ENCODE results near the gene KCNH5.

KCNH5 gene

DNA sequence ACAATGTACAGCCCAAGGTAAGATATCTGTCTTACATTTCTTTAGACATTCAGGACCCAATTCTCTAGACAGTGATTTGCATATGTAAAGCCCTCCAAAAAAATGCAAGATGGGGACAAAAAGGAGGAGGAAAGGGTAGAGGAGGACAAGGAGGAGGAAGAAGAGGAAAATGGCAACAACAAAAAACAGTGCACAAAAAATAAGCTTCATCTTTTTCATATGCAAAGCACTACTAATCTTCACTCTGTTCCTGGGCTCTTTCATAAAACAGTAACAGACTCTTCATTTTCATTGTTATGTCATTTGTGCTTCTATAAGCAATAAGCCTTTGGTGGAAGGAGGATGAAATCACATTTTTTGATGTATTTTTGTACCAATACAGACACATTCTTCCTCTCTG, 61.4 kb downstream of the KCNH5 start:
- DNase-seq, result no peak

DNA sequence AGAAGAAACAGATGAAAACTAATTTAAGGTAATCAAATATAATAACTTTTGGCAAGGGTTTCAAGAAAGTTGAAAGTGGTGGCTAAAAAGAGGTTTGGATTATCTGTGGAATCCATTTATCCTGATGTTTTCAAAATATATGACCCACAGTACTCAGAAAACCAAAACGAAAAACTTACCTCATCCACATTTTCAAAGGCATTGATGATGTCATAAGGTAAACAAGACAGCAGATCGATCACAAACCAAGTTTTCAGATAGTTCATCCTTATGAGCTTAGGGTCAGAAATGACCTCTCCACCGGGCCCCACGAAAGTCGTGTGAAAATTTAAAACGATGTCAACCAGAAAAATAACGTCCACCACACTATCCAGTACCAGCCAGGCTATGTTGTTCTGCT, 64.6 kb downstream of the KCNH5 start:
- no peak for DNase-seq

DNA sequence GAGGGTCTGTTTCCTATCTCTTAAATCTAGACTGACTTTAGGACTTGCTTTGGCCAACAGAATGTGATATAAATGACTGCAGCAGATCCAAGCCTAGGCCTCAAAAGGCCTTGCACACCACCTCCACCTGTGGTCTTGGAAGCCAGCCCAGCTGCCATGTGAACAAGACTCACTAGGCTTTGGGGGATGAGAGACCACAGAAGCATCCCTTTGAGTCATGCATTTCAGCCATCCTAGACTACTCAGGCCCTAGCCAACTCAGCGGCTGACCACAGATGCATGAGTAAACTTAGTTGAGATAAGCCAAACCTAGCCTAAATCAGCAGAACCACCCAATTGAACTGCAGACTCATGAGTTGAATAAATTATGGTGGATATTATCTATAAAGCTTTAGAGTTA, 87.7 kb downstream of the KCNH5 start:
- DNase-seq, result no peak

DNA sequence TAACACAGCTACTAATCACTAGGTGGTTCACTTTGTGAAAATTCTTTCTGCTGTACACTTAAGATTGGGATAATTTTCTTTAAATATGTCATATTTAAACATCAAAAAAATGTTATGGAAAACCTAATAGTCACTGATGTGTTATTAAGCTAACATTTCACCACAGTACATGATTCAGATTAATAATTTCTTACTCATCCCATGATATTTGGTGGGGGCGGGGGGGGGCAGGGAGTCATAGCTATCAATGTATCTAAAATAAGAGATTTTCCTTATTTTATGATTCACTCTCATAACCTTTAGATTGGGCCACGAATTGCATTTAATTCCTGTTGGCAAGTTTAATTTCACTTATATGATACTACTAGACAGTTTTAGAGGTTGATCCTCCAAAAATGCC, 88.8 kb downstream of the KCNH5 start:
- no peak for DNase-seq

DNA sequence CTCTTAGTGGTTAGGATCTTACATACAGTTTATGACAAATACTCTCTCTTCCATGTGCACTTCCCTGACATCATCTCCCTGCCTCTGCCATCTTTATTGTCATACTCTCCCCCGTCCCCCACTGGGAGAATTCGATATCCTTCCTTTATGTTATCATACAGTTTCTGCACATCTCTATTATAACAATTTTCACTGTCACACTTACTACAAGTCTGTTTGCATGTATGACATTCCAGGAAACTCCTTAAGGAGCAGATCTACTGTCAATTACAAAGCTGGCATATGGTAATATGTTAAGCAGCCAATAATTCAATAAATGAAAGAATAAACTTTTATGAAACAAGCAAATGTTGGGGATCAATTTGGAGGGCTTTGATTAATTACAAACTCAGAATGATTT, 91.1 kb downstream of the KCNH5 start:
- DNase-seq, result no peak

DNA sequence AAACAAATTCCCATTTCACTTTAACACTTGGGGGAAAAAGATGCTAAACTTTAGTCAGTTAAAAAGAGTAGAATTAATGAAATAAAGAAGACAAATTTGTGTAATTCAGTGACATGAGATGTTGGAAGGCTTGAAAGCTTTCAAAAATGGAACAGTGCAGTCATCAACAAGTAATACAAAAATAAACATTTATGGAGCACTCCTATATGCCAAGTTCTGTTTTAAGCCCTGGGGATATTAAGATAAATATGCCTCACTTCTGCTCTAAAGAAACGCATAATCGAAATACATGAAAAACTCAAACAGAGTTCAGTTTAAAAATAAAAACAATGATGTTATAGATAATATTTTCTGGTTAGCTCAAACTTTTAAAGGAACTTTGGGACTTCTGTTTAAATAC, 93.0 kb downstream of the KCNH5 start:
- no peak for DNase-seq

DNA sequence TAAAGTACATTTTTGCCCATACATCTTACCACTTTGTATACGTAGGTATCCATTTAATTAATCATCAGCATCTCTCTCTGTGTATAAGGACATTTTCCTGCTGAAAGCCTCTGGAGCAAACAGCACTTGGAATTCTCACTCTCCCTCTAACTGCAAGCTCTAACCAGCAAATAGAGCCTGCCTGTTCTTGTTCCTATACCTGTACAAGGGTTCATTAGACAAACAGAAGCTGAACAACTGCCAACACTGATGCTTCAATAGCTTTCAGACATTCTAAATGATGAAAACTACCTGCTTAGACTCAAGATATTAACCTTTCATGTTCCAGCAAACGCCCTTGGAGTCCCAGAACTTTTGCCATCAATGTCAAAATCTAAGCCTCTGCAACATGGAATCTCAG, 98.0 kb downstream of the KCNH5 start:
- no peak for DNase-seq

DNA sequence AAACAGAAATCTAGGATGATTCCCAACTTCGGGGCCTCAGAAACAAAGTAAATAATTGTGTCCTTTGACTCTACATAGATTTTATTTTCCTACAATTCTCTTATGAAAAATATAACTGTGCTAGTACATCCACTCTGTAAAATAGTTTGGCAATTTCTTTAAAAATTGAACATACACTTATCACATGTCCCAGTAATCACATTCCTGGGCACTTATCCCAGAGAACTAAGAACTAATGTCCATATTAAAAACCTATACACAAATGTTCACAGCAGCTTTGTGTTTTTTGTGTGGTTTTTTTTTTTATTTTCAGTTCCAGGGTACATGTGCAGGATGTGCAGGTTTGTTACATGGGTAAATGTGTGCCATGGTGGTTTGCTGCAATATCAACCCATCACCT, 99.0 kb downstream of the KCNH5 start:
- no peak for DNase-seq

DNA sequence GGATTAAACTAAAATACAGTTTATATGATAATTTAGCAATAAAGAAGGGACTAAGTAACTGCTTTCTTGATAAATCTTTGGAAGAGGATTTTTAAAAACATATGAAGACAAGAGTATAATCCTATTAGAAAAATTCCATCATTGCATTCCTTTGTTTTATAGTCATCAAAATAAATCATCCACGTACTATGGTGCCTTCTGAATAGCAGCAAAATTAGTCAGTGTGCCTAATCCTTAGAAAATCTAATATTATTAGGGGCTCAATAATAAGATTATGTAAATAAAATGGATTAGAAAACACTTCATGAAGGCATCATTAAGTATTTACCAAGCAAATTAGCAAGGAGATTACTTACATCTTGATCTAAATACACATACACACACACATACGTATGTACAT, 102.1 kb downstream of the KCNH5 start:
- DNase-seq, result no peak

DNA sequence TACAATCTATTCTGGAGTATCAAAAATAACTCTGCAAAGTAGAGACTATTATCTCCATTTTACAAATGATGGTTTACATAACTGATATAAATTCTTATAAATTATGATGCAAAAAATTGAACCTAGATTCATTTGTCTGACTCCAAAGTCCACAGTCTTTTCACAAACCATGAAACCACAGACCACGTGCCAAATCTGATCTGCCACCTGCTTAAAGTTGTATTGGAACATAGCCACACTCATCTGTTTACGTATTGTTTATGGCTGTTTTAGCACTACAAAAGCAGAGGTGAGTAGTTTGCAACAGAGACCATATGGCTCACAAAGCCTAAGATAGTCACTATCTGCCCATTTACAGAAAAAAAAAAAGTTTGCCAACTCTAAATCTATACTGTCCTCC, 105.3 kb downstream of the KCNH5 start:
- DNase-seq, result no peak

DNA sequence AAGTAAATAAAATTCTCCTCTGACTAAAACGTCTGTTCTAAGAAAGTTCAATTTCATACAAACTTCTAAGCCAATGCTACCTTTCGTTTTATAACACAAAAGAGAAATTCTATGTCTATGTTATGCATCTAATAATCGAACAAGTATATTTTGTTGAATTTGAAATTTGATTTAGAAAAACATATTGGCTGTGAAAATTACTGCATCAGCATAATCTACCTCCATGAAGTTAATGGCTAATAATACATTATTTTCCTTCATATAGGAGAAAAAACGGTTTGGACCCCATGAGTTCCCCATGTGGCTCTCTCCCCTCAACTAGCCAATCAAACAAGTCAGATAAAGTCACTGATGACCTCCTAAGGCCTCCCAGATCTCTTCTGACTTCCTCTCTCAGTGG, 106.5 kb downstream of the KCNH5 start:
- DNase-seq, result no peak

DNA sequence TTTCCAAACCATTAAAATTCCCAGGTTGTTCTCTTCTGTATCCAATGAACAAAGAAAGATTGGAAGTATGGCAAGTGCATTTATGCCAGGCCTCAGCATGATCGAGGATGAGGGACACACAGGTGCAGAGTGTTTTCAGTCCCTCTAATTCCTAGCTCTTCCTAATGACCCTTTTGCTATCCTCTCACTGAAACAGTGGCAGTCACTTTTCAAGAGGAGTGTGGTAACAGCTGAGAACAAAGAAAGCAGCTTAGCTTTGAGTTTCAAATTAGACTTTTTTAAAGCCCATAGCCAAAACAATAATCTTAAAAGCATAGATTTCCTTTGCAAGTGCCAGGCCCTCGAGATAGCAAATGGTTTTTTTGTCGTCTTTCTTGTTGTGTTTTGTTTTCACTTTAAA, 110.8 kb downstream of the KCNH5 start:
- DNase-seq, result no peak

DNA sequence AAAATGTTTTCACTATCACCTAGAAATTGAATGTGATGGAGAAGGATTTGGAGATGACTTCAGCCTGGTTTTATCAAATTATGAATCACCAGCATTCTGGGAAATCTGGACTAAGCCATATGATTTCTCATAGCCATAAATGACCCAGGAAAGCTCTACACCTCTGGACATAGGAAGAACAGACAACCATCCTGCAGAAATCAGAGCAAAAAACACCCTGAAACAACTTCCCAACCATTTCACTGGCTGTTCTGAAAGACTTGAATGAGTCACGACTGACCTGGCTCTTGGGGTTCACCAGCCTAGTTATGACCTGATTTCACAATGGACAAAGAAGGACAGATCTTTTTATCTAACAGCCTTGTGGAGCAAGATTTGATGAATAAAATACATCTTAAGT, 123.8 kb downstream of the KCNH5 start:
- DNase-seq, result no peak

DNA sequence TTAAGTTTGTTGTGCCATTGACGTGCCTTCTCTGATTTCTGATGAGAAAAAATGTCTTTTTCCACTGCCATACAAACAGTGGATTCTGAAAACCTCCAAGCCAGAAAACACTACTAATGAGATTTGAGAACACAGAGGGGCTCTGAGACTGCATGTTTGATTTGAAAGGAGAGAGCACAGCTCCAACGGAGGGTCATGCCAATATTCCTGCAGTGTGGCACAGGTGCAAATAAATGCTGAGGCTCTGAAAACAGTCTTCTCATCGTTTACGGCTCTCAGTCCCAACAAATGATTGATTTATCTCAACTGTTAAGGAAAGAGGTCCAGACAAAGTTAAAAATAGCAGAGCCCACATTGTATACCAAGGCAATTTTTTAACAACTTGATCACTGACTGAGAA, 128.7 kb downstream of the KCNH5 start:
- DNase-seq, result no peak

DNA sequence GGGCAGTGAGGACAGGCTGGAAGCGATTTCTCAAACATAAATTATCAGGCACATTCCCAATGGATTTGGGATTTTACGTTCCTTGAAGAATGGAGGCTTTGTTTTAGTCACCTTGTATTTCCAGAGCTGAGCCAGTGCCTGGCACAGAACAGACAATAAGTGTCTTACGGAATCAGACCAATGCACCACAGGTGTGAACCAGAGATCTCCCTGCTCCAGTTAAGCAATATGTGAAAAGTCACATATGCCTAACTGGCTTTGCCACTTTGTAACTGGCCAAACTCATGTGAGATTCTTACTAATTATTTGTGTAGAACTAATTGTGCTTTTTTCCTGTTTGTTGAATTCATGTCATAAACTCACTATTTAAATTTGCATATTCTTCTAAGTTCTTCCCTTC, 130.4 kb downstream of the KCNH5 start:
- DNase-seq, result no peak

DNA sequence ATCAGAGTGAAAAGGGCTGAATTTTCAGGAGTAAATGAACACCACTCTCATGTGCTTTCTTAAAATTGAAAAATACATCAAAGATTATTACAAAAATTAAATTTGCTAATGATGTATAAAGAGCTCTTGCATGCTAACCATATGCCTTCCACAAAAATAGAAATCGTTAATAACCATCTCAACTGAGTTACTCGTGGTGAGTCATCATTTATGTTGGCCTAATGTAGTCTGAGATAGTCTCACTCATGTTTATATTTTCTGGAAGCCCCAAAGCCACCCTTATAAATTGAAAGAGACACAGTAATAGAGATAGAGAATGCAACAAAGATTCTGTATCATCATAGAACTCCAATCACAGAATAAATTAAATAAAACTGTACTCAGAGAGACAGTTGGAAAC, 131.2 kb downstream of the KCNH5 start:
- DNase-seq, result no peak

DNA sequence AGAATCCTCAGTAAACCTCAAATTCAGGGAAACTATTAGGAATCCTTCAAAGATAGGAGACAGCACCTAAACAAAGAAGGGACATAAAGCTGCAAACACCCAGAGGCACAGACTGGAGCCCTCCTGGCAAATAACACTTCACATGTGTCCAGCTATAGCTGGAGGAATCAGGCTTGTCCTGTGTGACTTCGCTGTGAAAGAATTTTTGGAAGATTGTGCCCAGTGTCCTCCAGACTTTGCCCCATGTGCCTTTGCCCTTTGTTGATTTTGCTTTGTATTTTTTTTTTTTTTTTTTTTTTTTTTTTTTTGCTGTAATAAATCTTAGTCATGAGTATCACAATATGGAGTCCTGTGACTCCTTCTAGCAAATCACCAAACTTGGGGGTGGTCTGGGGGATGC, 136.8 kb downstream of the KCNH5 start:
- DNase-seq, result no peak

DNA sequence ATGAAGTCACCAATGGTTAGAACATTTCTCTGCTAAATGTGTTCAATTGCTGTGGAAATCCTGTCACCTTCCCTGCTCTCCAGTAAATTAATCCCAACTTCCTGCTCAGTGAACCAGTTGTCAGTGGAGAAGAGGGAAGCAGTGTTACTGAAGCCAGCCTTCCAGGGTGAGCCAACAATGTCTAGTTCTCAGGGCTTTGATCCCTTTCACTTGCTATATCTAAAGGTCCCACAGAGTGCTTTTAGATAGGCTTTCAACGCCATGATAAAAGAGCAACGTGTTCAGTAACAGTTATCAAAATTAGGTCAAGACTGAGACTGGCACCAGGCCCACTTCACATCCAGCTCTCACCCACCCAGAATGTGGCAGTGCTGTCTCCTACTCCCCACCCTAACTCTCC, 139.7 kb downstream of the KCNH5 start:
- DNase-seq, result no peak

DNA sequence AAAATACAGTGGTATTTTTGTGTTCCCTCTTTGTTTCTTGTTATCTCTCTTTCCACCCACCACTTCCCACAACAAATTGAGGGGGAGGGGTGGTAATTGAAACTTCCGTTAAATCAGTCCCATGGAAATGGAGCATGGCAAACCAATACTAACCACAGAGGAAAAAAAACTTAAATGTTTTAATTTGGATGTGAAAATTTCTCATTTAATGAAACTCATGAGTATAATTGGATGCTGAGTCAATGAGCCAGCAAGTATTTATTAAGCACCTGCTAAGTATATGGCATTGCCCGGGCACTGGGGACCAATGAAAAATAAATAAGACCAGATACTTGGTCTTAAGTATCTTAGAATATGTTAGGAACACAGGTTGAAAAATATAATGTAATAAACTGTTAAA, 147.5 kb downstream of the KCNH5 start:
- no peak for DNase-seq

DNA sequence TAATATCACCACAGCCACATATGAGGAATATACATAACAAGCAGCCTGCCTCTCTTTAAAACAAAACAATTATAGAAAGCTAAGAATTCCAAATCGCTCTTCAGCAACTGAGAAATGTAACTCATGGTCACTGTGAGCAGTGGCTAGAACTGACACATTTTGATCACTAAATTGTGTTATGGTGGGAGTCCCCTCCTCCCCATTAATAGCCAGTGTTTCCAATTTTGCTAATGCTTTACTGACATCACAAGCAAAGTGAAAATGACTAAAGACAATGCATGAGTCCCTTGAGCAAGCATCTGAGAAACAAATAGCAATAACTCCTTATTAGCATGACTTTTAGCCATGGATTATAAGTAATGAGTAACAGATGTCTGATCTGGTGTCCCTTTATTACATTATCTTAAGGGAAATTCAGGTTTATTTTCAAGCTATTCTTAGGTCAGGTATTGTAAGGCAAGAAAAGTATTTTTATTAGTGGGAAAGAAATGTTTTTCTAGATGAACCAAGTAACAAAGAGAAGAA, 148.3 kb downstream of the KCNH5 start:
- DNase-seq, result no peak

DNA sequence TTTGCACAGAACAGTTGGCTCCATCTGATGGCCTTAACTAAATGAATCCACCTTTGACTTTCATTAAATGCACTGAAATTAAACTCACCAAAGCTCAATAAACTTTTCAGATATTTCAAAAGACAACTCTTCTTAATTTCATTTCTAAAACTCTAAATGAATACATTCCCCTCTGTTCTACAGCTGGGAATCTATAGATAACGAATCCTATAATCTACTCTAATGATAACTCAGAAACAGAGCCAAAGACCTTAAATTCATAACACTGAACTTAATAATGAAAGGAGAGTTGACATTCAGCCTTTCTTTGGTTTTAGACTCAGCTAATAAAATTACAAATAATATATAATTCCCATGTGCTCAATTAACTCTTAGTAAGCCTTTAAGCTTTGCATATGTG, 150.5 kb downstream of the KCNH5 start:
- DNase-seq, result no peak

DNA sequence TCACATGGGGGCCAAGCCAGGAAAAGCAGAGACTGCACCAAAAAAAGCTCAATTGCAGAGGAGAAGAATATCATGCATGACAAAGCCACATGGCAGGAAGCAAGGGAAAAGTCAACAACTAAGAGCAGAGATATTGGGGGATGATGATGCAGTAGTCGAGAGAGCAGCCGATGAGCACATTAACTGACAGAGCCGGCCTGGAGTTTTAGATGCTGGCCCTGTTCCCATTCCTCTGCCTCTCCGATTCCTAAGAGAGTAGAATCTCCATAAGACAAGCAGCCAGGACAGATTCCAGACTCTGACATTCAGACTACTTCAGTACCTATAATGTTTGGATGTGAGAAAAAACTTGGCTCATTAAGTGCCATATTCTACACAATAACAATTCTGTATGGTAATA, 155.9 kb downstream of the KCNH5 start:
- DNase-seq, result no peak

DNA sequence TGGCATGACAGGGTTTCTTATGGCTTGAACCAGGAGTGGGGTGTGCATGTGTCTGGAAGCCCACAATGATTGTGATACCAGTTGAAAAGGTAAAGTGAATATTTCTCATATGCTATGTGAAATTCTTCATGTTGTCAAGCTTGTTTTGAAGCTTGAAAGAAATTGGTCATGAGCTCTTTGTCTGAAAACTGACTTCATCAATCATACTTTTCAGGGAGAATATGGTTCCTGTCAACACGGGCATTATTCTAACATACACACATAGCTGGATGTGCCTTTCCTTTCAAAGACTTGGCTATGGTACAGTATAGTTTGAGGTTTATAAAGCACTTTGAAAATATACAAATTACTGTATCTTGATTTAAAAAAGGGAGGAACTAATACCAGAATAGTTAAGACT, 158.8 kb downstream of the KCNH5 start:
- no peak for DNase-seq

DNA sequence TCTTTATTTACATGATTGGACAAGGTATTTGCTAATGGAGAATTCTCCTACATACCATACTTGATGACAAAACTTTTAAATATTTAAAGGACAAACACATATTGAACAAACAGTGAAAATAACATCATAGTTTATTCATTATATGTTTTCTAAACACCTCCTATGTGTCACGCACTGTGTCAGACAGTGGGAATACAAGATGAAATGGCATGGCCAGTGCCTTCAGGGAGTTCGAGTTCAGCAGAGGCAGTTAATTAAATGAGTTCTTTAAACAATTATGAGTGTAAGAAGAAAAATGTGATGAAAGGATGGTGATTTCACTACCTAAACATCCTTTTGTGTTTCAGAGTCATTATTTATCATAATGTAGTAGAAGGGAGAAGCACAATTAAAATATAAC, 159.8 kb downstream of the KCNH5 start:
- no peak for DNase-seq

DNA sequence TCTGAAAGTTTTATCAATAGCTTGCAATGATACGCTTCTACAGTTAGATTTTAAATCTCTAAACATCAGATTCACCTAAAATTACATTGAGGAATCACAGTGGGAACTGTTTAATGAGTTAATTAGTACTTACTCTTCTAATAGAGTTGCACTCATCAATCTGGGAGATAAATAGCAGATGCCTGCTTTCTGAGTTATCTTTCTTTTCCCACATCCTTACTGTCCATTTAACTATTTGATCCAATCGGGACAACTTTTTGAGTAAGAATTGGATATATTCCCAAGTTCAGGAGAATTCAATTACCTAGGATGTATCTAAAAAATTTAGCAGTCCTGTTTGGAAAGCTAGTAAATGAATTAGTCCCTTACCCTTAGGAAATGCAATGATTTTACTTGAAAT, 162.3 kb downstream of the KCNH5 start:
- DNase-seq, result no peak

DNA sequence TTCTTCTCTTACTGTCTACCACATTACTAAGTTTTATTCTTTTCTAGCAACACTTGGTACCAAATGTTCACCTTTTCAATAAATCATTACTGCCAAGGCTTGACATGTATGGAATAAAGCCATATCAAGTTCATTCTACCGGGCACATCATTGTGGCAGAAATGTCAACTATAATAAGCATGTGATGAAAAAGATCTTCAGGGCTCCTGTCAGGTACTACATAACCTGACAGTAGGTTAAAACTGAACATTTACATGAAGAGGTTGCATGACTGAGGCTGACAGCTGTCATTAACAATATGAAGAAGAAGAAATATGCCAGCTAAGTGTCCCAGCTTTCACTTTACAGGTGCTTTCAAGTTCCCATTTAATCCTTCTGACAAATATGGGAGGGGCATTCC, 178.9 kb downstream of the KCNH5 start:
- no peak for DNase-seq
